Caki2 (cell line): ENCODE results near the gene RNF213. TPM values are rescaled to one million over a fixed set of nuclear protein-coding genes. Genes with fewer than 3 reads are reported as not detected.
A peak's percentile ranks its signal among the peaks of the same experiment; 100 is the strongest.
"Not testable (repeated sequence)": the region's sequence is repeated elsewhere in the genome, so short reads cannot be mapped to it uniquely, and the experiment has no call there.

ENCODE experiments used
- DNase-seq: peaks from one replicate; pipeline ENCODE4 v3.0.0-alpha.2; 2015; ENCODE audit warnings: low read depth
- in situ Hi-C: cut with HindIII; loops from 2 replicates; pipeline ENCODE4 v1.10.0; 2016; ENCODE audit warnings: low sequenced_read_pairs, low pct_unique_long_range_greater_than_20kb, mixed read lengths
- total RNA-seq: library from RNA; depleted of rRNA; stranded (reverse); fragments of >200 nt; shearing (Covaris generic); gene quantifications from 2 replicates; pipeline ENCODE4 v1.2.3, GENCODE V29; 2014; ENCODE audit warnings: low replicate concordance

Gene RNF213
- total RNA-seq, 1 experiment from 2014 or later, result 49.8 TPM

- in situ Hi-C loops, result no loop called here
These were observed 14.9 kb upstream of the RNF213 start for GRCh38 chr17:80245566-80246265.

GRCh38 chr17:80246266-80246681, 14.4 kb upstream of the RNF213 start:
- DNase-seq, result no peak
- in situ Hi-C loops, result no loop called here

More at GRCh38 chr17:80245566-80246265, 14.9 kb upstream of the RNF213 start:
- peak; percentile 35 for DNase-seq

- no peak for DNase-seq
- in situ Hi-C loops, result no loop called here
These were observed 13.9 kb upstream of the RNF213 start for GRCh38 chr17:80246726-80247125.

- DNase-seq, result no peak
- in situ Hi-C loops, result no loop called here
These were observed 13.1 kb upstream of the RNF213 start for GRCh38 chr17:80247561-80247960.

- in situ Hi-C loops, result no loop called here
- no peak for DNase-seq
These were observed 12.4 kb upstream of the RNF213 start for GRCh38 chr17:80248001-80248893.

- no peak for DNase-seq
- in situ Hi-C loops, result no loop called here
These were observed 11.6 kb upstream of the RNF213 start for GRCh38 chr17:80248894-80249710.

- in situ Hi-C loops, result no loop called here
- no peak for DNase-seq
These were observed 8.7 kb upstream of the RNF213 start for GRCh38 chr17:80251966-80252365.

- no peak for DNase-seq
These were observed 7.8 kb upstream of the RNF213 start for GRCh38 chr17:80252871-80253270.

GRCh38 chr17:80253631-80254395, 6.8 kb upstream of the RNF213 start:
- in situ Hi-C loops, result no loop called here
- peak; percentile 30 for DNase-seq

More at GRCh38 chr17:80252871-80253270, 7.8 kb upstream of the RNF213 start:
- in situ Hi-C loops, result no loop called here

GRCh38 chr17:80254396-80255251, 6.0 kb upstream of the RNF213 start:
- DNase-seq, result peak; percentile 97
- in situ Hi-C loops, result no loop called here

- in situ Hi-C loops, result no loop called here
- no peak for DNase-seq
These were observed 4.7 kb upstream of the RNF213 start for GRCh38 chr17:80256034-80256350.

GRCh38 chr17:80257716-80258213, 2.9 kb upstream of the RNF213 start:
- in situ Hi-C loops, result no loop called here

GRCh38 chr17:80258296-80258695, 2.4 kb upstream of the RNF213 start:
- DNase-seq, in situ Hi-C loops: not testable (repeated sequence)

More at GRCh38 chr17:80257716-80258213, 2.9 kb upstream of the RNF213 start:
- DNase-seq, result no peak

GRCh38 chr17:80259457-80260068, 1.1 kb upstream of the RNF213 start:
- in situ Hi-C loops, result no loop called here
- DNase-seq, result peak; percentile 45

GRCh38 chr17:80260069-80260535, 550 bp upstream of the RNF213 start:
- DNase-seq, result peak; percentile 88
- in situ Hi-C loops, result no loop called here

- in situ Hi-C loops, result no loop called here
- DNase-seq, result peak; percentile 73
These were observed 675 bp downstream of the RNF213 start for GRCh38 chr17:80261159-80261894.
